Measurements from ENCODE around the gene MYO7B. TPM values are rescaled to one million over a fixed set of nuclear protein-coding genes. Genes with fewer than 3 reads are reported as not detected.

MYO7B gene
- total and polyA plus RNA-seq, 2 donors (not counting 1 experiment from before 2014, with no cell fraction given), result under 0.01 TPM; not detected in 1

DNA sequence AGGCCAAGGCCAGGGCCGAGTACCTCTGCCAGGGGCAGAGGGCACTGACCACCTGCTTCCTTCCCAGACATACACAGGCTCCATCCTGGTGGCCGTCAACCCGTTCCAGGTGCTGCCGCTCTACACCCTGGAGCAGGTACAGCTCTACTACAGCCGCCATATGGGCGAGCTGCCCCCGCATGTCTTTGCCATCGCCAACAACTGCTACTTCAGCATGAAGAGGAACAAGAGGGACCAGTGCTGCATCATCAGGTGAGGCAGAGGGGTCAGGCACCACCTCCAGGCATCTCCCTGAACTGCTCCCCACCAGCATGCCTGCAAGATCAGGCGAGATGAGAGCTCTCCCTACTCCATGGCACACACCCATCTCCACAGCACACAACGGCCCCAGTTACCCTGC lies 31.1 kb downstream of the MYO7B start:
- H4K20me1 ChIP-seq (ENCODE audit: control insufficient read depth, extremely low read depth, insufficient read depth, low read length), result no peaks in the 10 kb centered on the region
- no peak overlapping the region for H3K9ac ChIP-seq (ENCODE audit: insufficient read depth, low read length)
- H3K4me2 ChIP-seq (ENCODE audit: extremely low read depth, insufficient read depth, low read length), result no peak overlapping the region
- H3K4me3 ChIP-seq (replicated peaks in 1 of 4; ENCODE audit: control extremely low read depth in 1 of 4, insufficient read depth in 1 of 4, low read depth in 3 of 4, low read length in 4 of 4), result no peak overlapping the region
- no peak overlapping the region for H2AFZ ChIP-seq (ENCODE audit: low read length)
- no peaks in the 10 kb centered on the region for H3K9me3 ChIP-seq (ENCODE audit: control insufficient read depth, insufficient read depth, low read depth, low read length)
- TF ChIP-seq EZH2 (IDR thresholded peaks at IDR 0.05; ENCODE audit: low read length, missing control alignments), result no peak
- TF ChIP-seq, protein P1, sequence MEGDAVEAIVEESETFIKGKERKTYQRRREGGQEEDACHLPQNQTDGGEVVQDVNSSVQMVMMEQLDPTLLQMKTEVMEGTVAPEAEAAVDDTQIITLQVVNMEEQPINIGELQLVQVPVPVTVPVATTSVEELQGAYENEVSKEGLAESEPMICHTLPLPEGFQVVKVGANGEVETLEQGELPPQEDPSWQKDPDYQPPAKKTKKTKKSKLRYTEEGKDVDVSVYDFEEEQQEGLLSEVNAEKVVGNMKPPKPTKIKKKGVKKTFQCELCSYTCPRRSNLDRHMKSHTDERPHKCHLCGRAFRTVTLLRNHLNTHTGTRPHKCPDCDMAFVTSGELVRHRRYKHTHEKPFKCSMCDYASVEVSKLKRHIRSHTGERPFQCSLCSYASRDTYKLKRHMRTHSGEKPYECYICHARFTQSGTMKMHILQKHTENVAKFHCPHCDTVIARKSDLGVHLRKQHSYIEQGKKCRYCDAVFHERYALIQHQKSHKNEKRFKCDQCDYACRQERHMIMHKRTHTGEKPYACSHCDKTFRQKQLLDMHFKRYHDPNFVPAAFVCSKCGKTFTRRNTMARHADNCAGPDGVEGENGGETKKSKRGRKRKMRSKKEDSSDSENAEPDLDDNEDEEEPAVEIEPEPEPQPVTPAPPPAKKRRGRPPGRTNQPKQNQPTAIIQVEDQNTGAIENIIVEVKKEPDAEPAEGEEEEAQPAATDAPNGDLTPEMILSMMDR (conservative IDR thresholded peaks at IDR 0.05 in 1 of 2, IDR thresholded peaks at IDR 0.05 in 1 of 2; ENCODE audit: low read depth in 1 of 2, low read length in 2 of 2), result no peak
- peaks cover 7% of the 10 kb centered on the region for H3K4me1 ChIP-seq (ENCODE audit: control insufficient read depth, extremely low read depth, insufficient read depth, low read length)
- H3K27ac ChIP-seq (ENCODE audit: insufficient read depth, low read length), result no peak overlapping the region
- peaks cover 2% of the 10 kb centered on the region for H3K27me3 ChIP-seq (ENCODE audit: control insufficient read depth, insufficient read depth, low read length)
- DNase-seq (ENCODE audit: low read depth in 2 of 2), result no peak
- no peaks in the 10 kb centered on the region for H3K79me2 ChIP-seq (ENCODE audit: control insufficient read depth, insufficient read depth, low read length)
- H3K36me3 ChIP-seq (ENCODE audit: control insufficient read depth, insufficient read depth, low read length), result no peaks in the 10 kb centered on the region

DNA sequence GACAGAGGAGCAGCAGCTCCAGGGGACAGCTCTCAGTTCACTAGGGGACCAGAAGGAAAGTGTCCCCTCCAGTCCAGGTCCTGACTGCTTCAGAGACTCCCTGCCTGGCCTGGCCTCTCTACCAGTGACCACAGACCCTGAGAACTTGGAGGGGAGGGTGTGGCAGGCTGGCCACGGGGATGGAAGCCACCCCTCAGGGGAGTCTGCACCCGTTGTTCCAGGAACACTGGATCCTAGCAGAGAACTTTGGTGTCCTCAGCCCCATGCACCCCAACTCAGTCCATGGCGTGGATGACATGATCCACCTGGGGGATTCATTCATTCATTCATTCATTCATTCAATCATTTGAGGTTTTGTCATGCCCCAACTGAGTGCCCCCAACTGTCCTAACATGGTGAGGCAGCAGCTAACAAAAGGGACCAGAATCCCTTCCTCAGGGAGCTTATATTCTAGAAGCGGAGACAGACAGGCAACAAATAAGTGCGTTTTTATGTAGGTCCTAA lies 31.9 kb downstream of the MYO7B start:
- H4K20me1 ChIP-seq (ENCODE audit: control insufficient read depth, extremely low read depth, insufficient read depth, low read length), result no peaks in the 10 kb centered on the region
- peaks cover 7% of the 10 kb centered on the region for H3K4me1 ChIP-seq (ENCODE audit: control insufficient read depth, extremely low read depth, insufficient read depth, low read length)
- no peak overlapping the region for H3K9ac ChIP-seq (ENCODE audit: insufficient read depth, low read length)
- no peak overlapping the region for H3K4me3 ChIP-seq (replicated peaks in 1 of 4; ENCODE audit: control extremely low read depth in 1 of 4, insufficient read depth in 1 of 4, low read depth in 3 of 4, low read length in 4 of 4)
- H3K4me2 ChIP-seq (ENCODE audit: extremely low read depth, insufficient read depth, low read length), result no peak overlapping the region
- H3K27ac ChIP-seq (ENCODE audit: insufficient read depth, low read length), result no peak overlapping the region
- H3K9me3 ChIP-seq (ENCODE audit: control insufficient read depth, insufficient read depth, low read depth, low read length), result no peaks in the 10 kb centered on the region
- H2AFZ ChIP-seq (ENCODE audit: low read length), result no peak overlapping the region
- no peak for TF ChIP-seq EZH2 (IDR thresholded peaks at IDR 0.05; ENCODE audit: low read length, missing control alignments)
- TF ChIP-seq, protein P1 (conservative IDR thresholded peaks at IDR 0.05 in 1 of 2, IDR thresholded peaks at IDR 0.05 in 1 of 2; ENCODE audit: low read depth in 1 of 2, low read length in 2 of 2), result no peak
- no peak for DNase-seq (ENCODE audit: low read depth in 2 of 2)
- no peaks in the 10 kb centered on the region for H3K36me3 ChIP-seq (ENCODE audit: control insufficient read depth, insufficient read depth, low read length)
- H3K79me2 ChIP-seq (ENCODE audit: control insufficient read depth, insufficient read depth, low read length), result no peaks in the 10 kb centered on the region
- H3K27me3 ChIP-seq (ENCODE audit: control insufficient read depth, insufficient read depth, low read length), result peaks cover 2% of the 10 kb centered on the region

DNA sequence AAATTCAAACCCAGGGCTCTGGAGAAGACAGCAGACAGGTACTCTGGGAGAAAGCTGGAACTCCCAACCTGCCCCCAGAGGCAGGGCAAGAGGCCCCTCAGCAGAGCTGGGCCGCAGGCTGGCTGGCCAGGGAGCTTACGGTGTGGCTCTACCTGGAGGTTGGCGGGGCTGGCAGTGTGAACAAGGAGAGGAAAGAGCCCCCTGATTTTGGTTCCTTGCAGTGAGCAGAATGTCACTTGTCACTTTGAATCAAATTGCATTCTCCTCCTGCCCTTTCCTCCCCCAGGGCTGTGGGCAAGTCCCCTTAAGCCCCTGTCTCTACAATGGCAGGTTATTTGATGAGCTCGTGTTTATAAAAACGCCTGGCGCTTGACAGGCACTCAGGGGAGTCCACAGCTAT lies 32.6 kb downstream of the MYO7B start:
- Histone ChIP-seq H3K27me3 (ENCODE audit: control insufficient read depth, insufficient read depth, low read length) (peaks cover 2% of the 10 kb centered on the region), H3K27ac (ENCODE audit: insufficient read depth, low read length) (no peak overlapping the region), H3K4me3 (replicated peaks in 1 of 4; ENCODE audit: control extremely low read depth in 1 of 4, insufficient read depth in 1 of 4, low read depth in 3 of 4, low read length in 4 of 4) (no peak overlapping the region), H3K9me3 (ENCODE audit: control insufficient read depth, insufficient read depth, low read depth, low read length) (no peaks in the 10 kb centered on the region), H2AFZ (ENCODE audit: low read length) (no peak overlapping the region), H3K4me1 (ENCODE audit: control insufficient read depth, extremely low read depth, insufficient read depth, low read length) (peaks cover 7% of the 10 kb centered on the region), H3K79me2 (ENCODE audit: control insufficient read depth, insufficient read depth, low read length) (no peaks in the 10 kb centered on the region), H3K9ac (ENCODE audit: insufficient read depth, low read length) (no peak overlapping the region), H4K20me1 (ENCODE audit: control insufficient read depth, extremely low read depth, insufficient read depth, low read length) (no peaks in the 10 kb centered on the region), H3K36me3 (ENCODE audit: control insufficient read depth, insufficient read depth, low read length) (no peaks in the 10 kb centered on the region), H3K4me2 (ENCODE audit: extremely low read depth, insufficient read depth, low read length) (no peak overlapping the region)
- no peak for TF ChIP-seq EZH2 (IDR thresholded peaks at IDR 0.05; ENCODE audit: low read length, missing control alignments)
- TF ChIP-seq, protein P1 (conservative IDR thresholded peaks at IDR 0.05 in 1 of 2, IDR thresholded peaks at IDR 0.05 in 1 of 2; ENCODE audit: low read depth in 1 of 2, low read length in 2 of 2), result no peak
- no peak for DNase-seq (ENCODE audit: low read depth in 2 of 2)
